A673 (cell line): ENCODE data around the gene FAM118A. TPM values are rescaled to one million over a fixed set of nuclear protein-coding genes. Genes with fewer than 3 reads are reported as not detected.

Experiments
- BruUV-seq: library from RNA; stranded (reverse); fragments of 400-500 nt; replicated peaks from 2 replicates; lab custom pipeline; 2021; lab: Mats Ljungman, UMichigan
- CTCF ChIA-PET: fragments of 300-600 bp; sonication (Branson Sonifier 250); formaldehyde crosslinking; loops from one replicate; lab custom pipeline; 2022; ENCODE audit warnings: antibody characterized with exemption; lab: Charles Lee
- POLR2A ChIA-PET: fragments of 300-600 bp; sonication (Branson Sonifier 250); formaldehyde crosslinking; loops from one replicate; lab custom pipeline; 2022; ENCODE audit warnings: antibody characterized with exemption; ENCODE audit not compliant: low non-redundant PET; lab: Charles Lee
- DNase-seq: peaks from one replicate; pipeline ENCODE4 v3.0.0-alpha.2; 2015; ENCODE audit warnings: low spot score
- H3K27ac ChIP-seq: fragments of 200-600 bp; sonication (generic); 2 replicates; pipeline ENCODE4 v1.5.1; 2016; ENCODE audit warnings: mixed run types, low read depth, mild to moderate bottlenecking, mixed read lengths, antibody characterized with exemption, low read length; ENCODE audit not compliant: poor library complexity, severe bottlenecking
- H3K27me3 ChIP-seq: fragments of 200-600 bp; sonication (generic); replicated peaks from 2 replicates; pipeline ENCODE4 v1.6.1; 2017; ENCODE audit warnings: mixed run types, low read depth, mild to moderate bottlenecking, mixed read lengths, antibody characterized with exemption, low read length; ENCODE audit not compliant: insufficient read depth, poor library complexity
- H3K36me3 ChIP-seq: fragments of 200-600 bp; sonication (generic); 2 replicates; pipeline ENCODE4 v1.6.1; 2016; ENCODE audit warnings: mixed run types, mild to moderate bottlenecking, mixed read lengths, antibody characterized with exemption, low read length; ENCODE audit not compliant: insufficient read depth, poor library complexity, severe bottlenecking
- H3K4me1 ChIP-seq: fragments of 200-600 bp; sonication (generic); 2 replicates; pipeline ENCODE4 v1.6.1; 2017; ENCODE audit warnings: mixed run types, mild to moderate bottlenecking, mixed read lengths, antibody characterized with exemption, low read length; ENCODE audit not compliant: insufficient read depth, poor library complexity, severe bottlenecking
- H3K4me3 ChIP-seq: fragments of 200-600 bp; sonication (generic); 2 replicates; pipeline ENCODE4 v1.5.1; 2016; ENCODE audit warnings: low read depth, mixed run types, mild to moderate bottlenecking, mixed read lengths, low read length; ENCODE audit not compliant: poor library complexity, severe bottlenecking
- H3K9me3 ChIP-seq: fragments of 200-600 bp; sonication (generic); 2 replicates; pipeline ENCODE4 v1.6.1; 2016; ENCODE audit warnings: mixed run types, low read depth, mild to moderate bottlenecking, mixed read lengths, antibody characterized with exemption, low read length; ENCODE audit not compliant: poor library complexity, severe bottlenecking
- EZH2 ChIP-seq: fragments of 200-600 bp; sonication (generic); IDR thresholded peaks from 2 replicates; pipeline ENCODE4 v1.6.1; 2017; ENCODE audit warnings: borderline replicate concordance, low read depth, mild to moderate bottlenecking, mixed read lengths, antibody characterized with exemption, low read length; ENCODE audit not compliant: poor library complexity, severe bottlenecking
- intact Hi-C: fragments of 100-400 bp; cut with micrococcal nuclease; formaldehyde crosslinking; loops from one replicate; pipeline ENCODE4 v1.10.0; 2022; ENCODE audit not compliant: unreplicated experiment
- total RNA-seq: library from RNA; stranded (reverse); gene quantifications from 2 replicates; pipeline ENCODE4 v1.2.3, GENCODE V29; 2021
- TF ChIP-seq, protein P1 (sequence below): fragments of 300-800, 200-600 bp; sonication (generic); conservative IDR thresholded peaks from 2 replicates; pipeline ENCODE4 v1.5.1; 2017; ENCODE audit warnings: low read depth, mild to moderate bottlenecking, antibody characterized with exemption, low read length, moderate library complexity, mixed read lengths

FAM118A gene
- total RNA-seq, 1 experiment from 2014 or later: 54.0 TPM

DNA sequence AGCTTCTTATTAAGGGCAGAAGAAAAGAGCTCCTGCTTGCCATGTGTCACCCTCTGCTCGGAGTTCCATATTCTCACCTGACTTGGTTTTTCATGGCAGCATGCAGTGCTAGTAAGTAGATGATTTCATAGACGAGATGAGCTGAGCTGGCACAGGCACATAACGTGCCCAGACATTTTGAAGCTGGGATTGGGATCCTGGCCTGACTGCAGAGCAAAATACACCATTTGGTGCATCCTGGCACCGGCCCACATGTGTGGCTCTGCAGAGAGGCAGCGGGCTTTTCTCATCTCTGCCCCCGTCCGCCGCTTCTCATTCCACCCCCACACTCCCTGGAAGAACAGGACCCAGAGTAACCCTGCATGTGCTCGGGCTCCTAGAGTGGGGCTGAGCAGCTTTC, 24.8 kb downstream of the FAM118A start:
- CTCF ChIA-PET: no interaction called here

DNA sequence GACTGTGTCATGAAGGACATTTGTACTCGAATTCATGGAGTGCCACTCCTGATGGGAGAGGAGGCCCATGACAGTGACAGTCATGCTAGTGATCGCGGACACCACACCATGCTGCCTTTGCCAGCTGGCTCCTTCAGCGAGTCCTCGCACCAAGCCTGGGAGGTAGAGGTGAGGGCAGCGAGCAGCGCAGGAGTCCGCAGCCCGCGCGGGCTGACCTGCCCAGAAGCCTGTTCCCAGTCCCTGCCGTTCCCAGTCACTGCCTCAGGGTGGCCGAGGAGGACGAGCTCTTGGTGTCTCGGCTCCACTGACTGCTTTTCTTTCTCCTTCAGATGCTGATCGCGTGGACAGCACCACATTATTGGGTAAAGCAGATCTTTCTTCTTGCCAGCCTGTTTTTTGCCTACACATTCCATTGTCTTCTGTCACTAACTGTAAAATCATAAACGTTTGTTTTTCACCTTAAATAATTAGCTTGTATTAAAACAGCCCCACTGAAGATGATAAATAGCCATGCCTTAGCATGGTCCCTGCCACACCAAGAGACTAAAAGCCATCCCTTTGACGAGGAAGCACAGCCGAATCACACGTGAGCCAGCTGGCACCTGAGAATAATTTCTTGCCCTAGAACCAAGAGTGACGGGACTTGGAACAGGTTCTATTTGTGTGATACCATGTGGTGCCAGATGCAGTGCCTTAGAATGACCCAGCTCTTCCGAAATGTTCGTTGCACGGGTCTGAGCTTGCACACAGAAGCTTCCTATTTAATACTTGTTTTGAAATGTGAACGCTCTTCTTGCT, 25.5 kb downstream of the FAM118A start:
- ChIA-PET CTCF (no interaction called here), POLR2A (interaction anchor here (0.6 kb wide), 1 partner anchor 119 kb away, joined by 4 read pairs; no protein-coding TSS in a partner anchor)
- no peak overlapping the region for H3K4me3 ChIP-seq
- H3K4me1 ChIP-seq: peaks cover 7% of the 10 kb centered on the region
- H3K27me3 ChIP-seq: no peaks in the 10 kb centered on the region
- DNase-seq: no peak
- no peak for TF ChIP-seq EZH2
- TF ChIP-seq, protein P1, sequence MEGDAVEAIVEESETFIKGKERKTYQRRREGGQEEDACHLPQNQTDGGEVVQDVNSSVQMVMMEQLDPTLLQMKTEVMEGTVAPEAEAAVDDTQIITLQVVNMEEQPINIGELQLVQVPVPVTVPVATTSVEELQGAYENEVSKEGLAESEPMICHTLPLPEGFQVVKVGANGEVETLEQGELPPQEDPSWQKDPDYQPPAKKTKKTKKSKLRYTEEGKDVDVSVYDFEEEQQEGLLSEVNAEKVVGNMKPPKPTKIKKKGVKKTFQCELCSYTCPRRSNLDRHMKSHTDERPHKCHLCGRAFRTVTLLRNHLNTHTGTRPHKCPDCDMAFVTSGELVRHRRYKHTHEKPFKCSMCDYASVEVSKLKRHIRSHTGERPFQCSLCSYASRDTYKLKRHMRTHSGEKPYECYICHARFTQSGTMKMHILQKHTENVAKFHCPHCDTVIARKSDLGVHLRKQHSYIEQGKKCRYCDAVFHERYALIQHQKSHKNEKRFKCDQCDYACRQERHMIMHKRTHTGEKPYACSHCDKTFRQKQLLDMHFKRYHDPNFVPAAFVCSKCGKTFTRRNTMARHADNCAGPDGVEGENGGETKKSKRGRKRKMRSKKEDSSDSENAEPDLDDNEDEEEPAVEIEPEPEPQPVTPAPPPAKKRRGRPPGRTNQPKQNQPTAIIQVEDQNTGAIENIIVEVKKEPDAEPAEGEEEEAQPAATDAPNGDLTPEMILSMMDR: no peak
- no peaks in the 10 kb centered on the region for H3K9me3 ChIP-seq
- intact Hi-C loops: no loop called here
- no peak overlapping the region for H3K27ac ChIP-seq
- no TSS peak for BruUV-seq
- peaks cover 20% of the 10 kb centered on the region for H3K36me3 ChIP-seq

More for the DNA sequence above, 24.8 kb downstream of the FAM118A start:
- DNase-seq: no peak
- POLR2A ChIA-PET: no interaction called here
- peaks cover 7% of the 10 kb centered on the region for H3K4me1 ChIP-seq
- H3K27me3 ChIP-seq: no peaks in the 10 kb centered on the region
- H3K4me3 ChIP-seq: no peak overlapping the region
- TF ChIP-seq, protein P1: no peak
- no peak for TF ChIP-seq EZH2
- BruUV-seq: no TSS peak
- intact Hi-C loops: no loop called here
- H3K27ac ChIP-seq: no peak overlapping the region
- no peaks in the 10 kb centered on the region for H3K9me3 ChIP-seq
- peaks cover 17% of the 10 kb centered on the region for H3K36me3 ChIP-seq

DNA sequence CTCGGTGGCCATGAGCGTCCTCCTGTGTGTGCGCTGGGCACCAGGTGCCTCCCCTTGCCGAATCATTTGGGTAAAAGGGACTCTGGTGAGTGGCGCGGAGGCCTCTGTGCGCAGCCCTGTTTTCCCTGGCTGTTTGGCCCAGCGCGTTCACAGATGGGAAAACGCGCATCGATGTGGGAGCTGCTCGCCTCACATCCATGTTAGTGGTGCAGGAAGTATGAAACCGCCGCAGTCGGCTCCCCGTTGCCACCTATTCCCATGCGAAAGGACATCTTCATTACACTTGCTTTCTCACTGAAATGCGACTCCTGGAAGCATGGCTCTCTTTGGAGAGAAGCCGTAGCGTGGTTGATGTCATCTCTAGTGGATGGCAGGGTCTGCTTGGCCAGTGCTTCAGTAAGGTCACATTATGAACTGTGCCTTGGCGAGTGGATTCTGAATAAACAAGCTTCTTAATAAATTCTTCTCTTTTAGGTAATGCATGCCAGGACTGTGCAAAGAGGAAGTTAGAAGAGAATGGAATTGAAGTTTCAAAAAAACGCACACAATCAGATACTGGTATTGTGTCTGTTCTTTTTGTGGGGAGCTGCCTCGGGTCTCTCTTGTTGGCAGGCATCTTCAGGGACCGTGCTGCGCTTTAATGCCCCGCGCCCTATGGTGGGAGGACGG, 26.3 kb downstream of the FAM118A start:
- ChIA-PET POLR2A (no interaction called here), CTCF (no interaction called here)
- TF ChIP-seq EZH2: no peak
- TF ChIP-seq, protein P1: no peak
- peaks cover 22% of the 10 kb centered on the region for H3K36me3 ChIP-seq
- peaks cover 7% of the 10 kb centered on the region for H3K4me1 ChIP-seq
- H3K9me3 ChIP-seq: no peaks in the 10 kb centered on the region
- H3K4me3 ChIP-seq: no peak overlapping the region
- H3K27ac ChIP-seq: no peak overlapping the region
- BruUV-seq: no TSS peak
- H3K27me3 ChIP-seq: no peaks in the 10 kb centered on the region
- intact Hi-C loops: no loop called here
- DNase-seq: no peak
